HG03097 (cell line): ENCODE results near the gene NCOR1.
A peak's percentile ranks its signal among the peaks of the same experiment; 100 is the strongest.
"Not testable (repeated sequence)": the region's sequence is repeated elsewhere in the genome, so short reads cannot be mapped to it uniquely, and the experiment has no call there.

Experiments used
- ATAC-seq: cut with Tn5 transposase; IDR thresholded peaks from one replicate; pipeline ENCODE4 v1.9.1; 2021; ENCODE audit not compliant: unreplicated experiment, low FRiP score

The NCOR1 gene

GRCh38 chr17:16215965-16216316 lies 607 bp upstream of the NCOR1 start:
- ATAC-seq, result no peak

GRCh38 chr17:16215002-16215272 lies 397 bp downstream of the NCOR1 start:
- peak; percentile 31 for ATAC-seq

GRCh38 chr17:16214190-16215001 lies 938 bp downstream of the NCOR1 start:
- ATAC-seq, result no peak

- no peak for ATAC-seq
These were observed 2.5 kb downstream of the NCOR1 start for GRCh38 chr17:16212793-16213192.

- no peak for ATAC-seq
These were observed 3.7 kb downstream of the NCOR1 start for GRCh38 chr17:16211590-16211989.

- ATAC-seq, result not testable (repeated sequence)
These were observed 10.6 kb downstream of the NCOR1 start for GRCh38 chr17:16204763-16205162.

GRCh38 chr17:16202554-16203500 lies 12.5 kb downstream of the NCOR1 start:
- not testable (repeated sequence) for ATAC-seq

- ATAC-seq, result not testable (repeated sequence)
These were observed 13.6 kb downstream of the NCOR1 start for GRCh38 chr17:16201693-16202131.

GRCh38 chr17:16199093-16199492 lies 16.2 kb downstream of the NCOR1 start:
- no peak for ATAC-seq

- ATAC-seq, result no peak
These were observed 18.1 kb downstream of the NCOR1 start for GRCh38 chr17:16197276-16197675.

- ATAC-seq, result not testable (repeated sequence)
These were observed 21.0 kb downstream of the NCOR1 start for GRCh38 chr17:16194307-16194835.

GRCh38 chr17:16191604-16192003 lies 23.7 kb downstream of the NCOR1 start:
- ATAC-seq, result no peak

GRCh38 chr17:16190703-16191360 lies 24.5 kb downstream of the NCOR1 start:
- no peak for ATAC-seq

- ATAC-seq, result no peak
These were observed 25.5 kb downstream of the NCOR1 start for GRCh38 chr17:16189791-16190348.

GRCh38 chr17:16187642-16188041 lies 27.7 kb downstream of the NCOR1 start:
- no peak for ATAC-seq

- ATAC-seq, result no peak
These were observed 33.8 kb downstream of the NCOR1 start for GRCh38 chr17:16181581-16181980.

- no peak for ATAC-seq
These were observed 36.5 kb downstream of the NCOR1 start for GRCh38 chr17:16178836-16179235.

GRCh38 chr17:16171613-16172012 lies 43.7 kb downstream of the NCOR1 start:
- ATAC-seq, result no peak

- ATAC-seq, result not testable (repeated sequence)
These were observed 48.6 kb downstream of the NCOR1 start for GRCh38 chr17:16166766-16167165.

GRCh38 chr17:16158714-16159113 lies 56.6 kb downstream of the NCOR1 start:
- no peak for ATAC-seq

GRCh38 chr17:16155536-16155935 lies 59.8 kb downstream of the NCOR1 start:
- ATAC-seq, result no peak
